Measurements from ENCODE around the gene S1PR1. TPM values are rescaled to one million over a fixed set of nuclear protein-coding genes. Genes with fewer than 3 reads are reported as not detected.

S1PR1 gene
- total RNA-seq, 6 donors from 2014 or later: 18.9 to 130 (median 76.5) TPM

- Histone ChIP-seq H3K4me1 (peaks cover 21 to 49% (median 29%) of the 10 kb centered on the region in 4 donors), H3K4me3 (peak overlapping the region in 3 of 4 donors; percentile 60 to 78 (median 64)), H3K27me3 (no peaks in the 10 kb centered on the region), H3K9me3 (no peaks in the 10 kb centered on the region), H3K27ac (peak overlapping the region; percentile 89 to 97 (median 94)), H3K36me3 (peaks cover 0 to 32% (median 3%) of the 10 kb centered on the region in 4 donors)
- peak in 1 of 4 donors; percentile 27 for TF ChIP-seq POLR2A (IDR thresholded peaks at IDR 0.05)
- no peak for TF ChIP-seq CTCF (IDR thresholded peaks at IDR 0.05)
- TF ChIP-seq EP300 (IDR thresholded peaks at IDR 0.05): peak in 2 of 4 donors; percentile 24
- peak; percentile 66 to 74 for TF ChIP-seq POLR2AphosphoS5 (IDR thresholded peaks at IDR 0.05)
- 64 to 77% methylated on average over 9 to 10 of the region's 10 CpGs for WGBS, 2 donors
- ATAC-seq (ENCODE audit: low FRiP score in 2 of 2): no peak
- peak in 1 of 2 donors; percentile 28 for DNase-seq
Observed at GRCh38 chr1:101240041-101240430, 3.2 kb downstream of the S1PR1 start.

GRCh38 chr1:101241485-101242225, 4.8 kb downstream of the S1PR1 start:
- Histone ChIP-seq H3K27ac (peak overlapping the region; percentile 89 to 97 (median 94)), H3K9me3 (no peaks in the 10 kb centered on the region), H3K4me3 (peak overlapping the region in 1 of 4 donors; percentile 78), H3K27me3 (no peaks in the 10 kb centered on the region), H3K36me3 (peaks cover 0 to 32% (median 3%) of the 10 kb centered on the region in 4 donors), H3K4me1 (peaks cover 16 to 37% (median 25%) of the 10 kb centered on the region in 4 donors)
- ATAC-seq (ENCODE audit: low FRiP score in 2 of 2) (no peak), DNase-seq (no peak)
- TF ChIP-seq POLR2AphosphoS5 (IDR thresholded peaks at IDR 0.05) (no peak), CTCF (IDR thresholded peaks at IDR 0.05) (no peak), EP300 (IDR thresholded peaks at IDR 0.05) (no peak)

GRCh38 chr1:101242324-101243050, 5.7 kb downstream of the S1PR1 start:
- no peak for ATAC-seq (ENCODE audit: low FRiP score in 2 of 2)
- Histone ChIP-seq H3K4me3 (peak overlapping the region in 1 of 4 donors; percentile 78), H3K27me3 (no peaks in the 10 kb centered on the region)

GRCh38 chr1:101243751-101244150, 6.9 kb downstream of the S1PR1 start:
- WGBS, 2 donors: 60 to 63% methylated on average over 3 of the region's 3 CpGs
- TF ChIP-seq POLR2A (IDR thresholded peaks at IDR 0.05) (no peak), EP300 (IDR thresholded peaks at IDR 0.05) (no peak), POLR2AphosphoS5 (IDR thresholded peaks at IDR 0.05) (no peak), CTCF (IDR thresholded peaks at IDR 0.05) (no peak)

More at GRCh38 chr1:101242324-101243050, 5.7 kb downstream of the S1PR1 start:
- peaks cover 13 to 29% (median 19%) of the 10 kb centered on the region in 4 donors for H3K4me1 ChIP-seq
- TF ChIP-seq EP300 (IDR thresholded peaks at IDR 0.05) (peak; percentile 64 to 97 (median 76)), POLR2AphosphoS5 (IDR thresholded peaks at IDR 0.05) (peak; percentile 33 to 87), CTCF (IDR thresholded peaks at IDR 0.05) (no peak)
- H3K27ac ChIP-seq: peak overlapping the region; percentile 43 to 97 (median 91)
- H3K36me3 ChIP-seq: peaks cover 0 to 32% (median 3%) of the 10 kb centered on the region in 4 donors
- H3K9me3 ChIP-seq: no peaks in the 10 kb centered on the region
- no peak for DNase-seq
- WGBS, 2 donors: 63 to 77% methylated on average over 2 of the region's 2 CpGs

More at GRCh38 chr1:101243751-101244150, 6.9 kb downstream of the S1PR1 start:
- no peaks in the 10 kb centered on the region for H3K9me3 ChIP-seq
- H3K4me3 ChIP-seq: no peak overlapping the region
- H3K27me3 ChIP-seq: no peaks in the 10 kb centered on the region
- H3K4me1 ChIP-seq: peaks cover 1 to 17% (median 14%) of the 10 kb centered on the region in 4 donors
- ATAC-seq (ENCODE audit: low FRiP score in 2 of 2): no peak
- peak overlapping the region in 3 of 4 donors; percentile 65 to 97 (median 93) for H3K27ac ChIP-seq
- peaks cover 0 to 32% (median 3%) of the 10 kb centered on the region in 4 donors for H3K36me3 ChIP-seq
- no peak for DNase-seq
